ENCODE data around the gene NTRK3.
"Not testable (repeated sequence)": the region's sequence is repeated elsewhere in the genome, so short reads cannot be mapped to it uniquely, and the experiment has no call there.

The NTRK3 gene

DNA sequence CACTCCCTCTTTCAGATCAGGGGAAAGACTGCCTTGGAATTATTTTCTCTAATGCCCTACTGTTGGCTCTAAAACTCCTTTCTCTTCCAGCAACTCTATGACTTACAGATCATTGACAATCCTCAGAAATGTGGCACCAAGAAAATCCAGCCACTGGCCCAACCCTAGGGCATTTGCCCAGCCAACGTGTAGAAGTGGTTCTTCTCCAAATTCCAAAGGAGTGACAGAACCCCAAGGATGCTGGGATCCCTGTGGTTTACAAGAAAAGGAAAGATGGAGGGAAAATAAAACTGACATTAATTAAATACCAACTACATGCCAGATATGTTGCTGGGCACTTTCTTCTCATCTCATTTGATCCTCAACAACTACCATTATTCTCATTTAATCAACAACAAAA lies 216.0 kb downstream of the NTRK3 start:
- Histone ChIP-seq H3K36me3 (ENCODE audit: insufficient read depth, low read length) (no peaks in the 10 kb centered on the region), H3K4me2 (ENCODE audit: low read length) (no peak overlapping the region), H3K9ac (ENCODE audit: low read depth, low read length) (no peak overlapping the region), H3K4me1 (ENCODE audit: control insufficient read depth, insufficient read depth, low read length) (no peaks in the 10 kb centered on the region), H3K27me3 (ENCODE audit: control insufficient read depth, insufficient read depth, low read length) (no peaks in the 10 kb centered on the region), H3K9me3 (replicated peaks; ENCODE audit: low read length) (no peaks in the 10 kb centered on the region), H3K4me3 (ENCODE audit: low read length) (no peak overlapping the region)

- Histone ChIP-seq H3K4me3 (ENCODE audit: low read length) (no peak overlapping the region), H3K9me3 (replicated peaks; ENCODE audit: low read length) (no peaks in the 10 kb centered on the region)
Observed at GRCh38 chr15:88038261-88038660, 218.3 kb downstream of the NTRK3 start.

DNA sequence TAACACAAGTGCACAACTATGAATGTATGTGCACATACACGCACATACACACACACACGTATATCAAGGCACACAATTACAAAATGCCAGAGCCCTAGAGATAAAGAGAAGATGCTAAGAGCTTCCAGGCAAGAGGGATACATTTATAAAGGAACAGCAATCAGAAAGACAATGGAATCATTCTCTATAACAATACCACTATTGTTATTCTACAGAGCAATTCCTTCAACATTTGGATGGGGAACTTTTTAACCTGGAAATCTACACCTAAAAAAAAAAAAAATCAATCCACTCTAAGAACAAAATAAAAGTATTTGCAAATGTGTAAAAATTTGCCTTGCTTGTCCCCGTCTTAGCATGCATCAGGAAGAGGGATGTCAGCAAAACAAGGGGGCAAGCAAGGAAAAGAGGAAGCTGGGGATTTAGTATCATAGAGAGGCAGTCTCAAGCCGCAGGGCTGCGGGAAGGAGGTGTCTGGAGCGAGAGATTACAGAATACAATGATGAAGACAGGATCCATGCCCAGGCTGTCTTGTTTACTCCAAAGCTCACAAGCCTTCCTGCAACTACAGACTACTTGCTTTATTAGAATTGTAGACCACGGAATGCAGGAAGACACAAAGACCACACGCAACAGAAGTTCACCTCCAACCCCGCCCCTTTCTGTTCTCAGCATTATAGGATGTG lies 220.2 kb downstream of the NTRK3 start:
- Histone ChIP-seq H3K27me3 (ENCODE audit: control insufficient read depth, insufficient read depth, low read length) (no peaks in the 10 kb centered on the region), H3K9me3 (replicated peaks; ENCODE audit: low read length) (no peaks in the 10 kb centered on the region), H3K4me3 (ENCODE audit: low read length) (no peak overlapping the region), H3K36me3 (ENCODE audit: insufficient read depth, low read length) (no peaks in the 10 kb centered on the region), H3K4me2 (ENCODE audit: low read length) (no peak overlapping the region), H3K9ac (ENCODE audit: low read depth, low read length) (no peak overlapping the region), H3K4me1 (ENCODE audit: control insufficient read depth, insufficient read depth, low read length) (no peaks in the 10 kb centered on the region)

More at GRCh38 chr15:88038261-88038660, 218.3 kb downstream of the NTRK3 start:
- Histone ChIP-seq H3K4me2 (ENCODE audit: low read length) (no peak overlapping the region), H3K36me3 (ENCODE audit: insufficient read depth, low read length) (no peaks in the 10 kb centered on the region), H3K4me1 (ENCODE audit: control insufficient read depth, insufficient read depth, low read length) (no peaks in the 10 kb centered on the region), H3K9ac (ENCODE audit: low read depth, low read length) (no peak overlapping the region), H3K27me3 (ENCODE audit: control insufficient read depth, insufficient read depth, low read length) (no peaks in the 10 kb centered on the region)

DNA sequence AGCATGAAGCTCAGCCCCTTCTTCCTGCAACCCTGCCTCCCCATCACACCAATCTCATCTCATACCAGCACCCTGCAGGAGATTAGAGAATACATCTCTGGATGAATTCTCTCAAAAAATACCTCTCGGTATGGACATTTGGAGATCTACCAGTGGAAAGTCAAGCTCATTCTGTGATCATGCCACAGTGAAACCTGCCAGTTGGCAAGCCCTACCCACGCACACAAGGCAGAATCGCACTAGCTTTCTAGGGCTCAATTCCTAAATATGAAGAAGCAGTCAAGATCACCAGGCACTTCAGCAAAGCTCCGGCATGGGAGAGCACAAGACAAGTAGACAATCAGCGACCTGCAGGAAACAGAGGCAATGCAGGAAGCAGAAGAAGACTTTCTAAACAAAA lies 221.2 kb downstream of the NTRK3 start:
- H3K4me3 ChIP-seq (ENCODE audit: low read length) = no peak overlapping the region
- H3K9ac ChIP-seq (ENCODE audit: low read depth, low read length) = no peak overlapping the region
- no peaks in the 10 kb centered on the region for H3K4me1 ChIP-seq (ENCODE audit: control insufficient read depth, insufficient read depth, low read length)
- H3K4me2 ChIP-seq (ENCODE audit: low read length) = no peak overlapping the region
- H3K36me3 ChIP-seq (ENCODE audit: insufficient read depth, low read length) = no peaks in the 10 kb centered on the region
- H3K9me3 ChIP-seq (replicated peaks; ENCODE audit: low read length) = no peaks in the 10 kb centered on the region
- no peaks in the 10 kb centered on the region for H3K27me3 ChIP-seq (ENCODE audit: control insufficient read depth, insufficient read depth, low read length)

DNA sequence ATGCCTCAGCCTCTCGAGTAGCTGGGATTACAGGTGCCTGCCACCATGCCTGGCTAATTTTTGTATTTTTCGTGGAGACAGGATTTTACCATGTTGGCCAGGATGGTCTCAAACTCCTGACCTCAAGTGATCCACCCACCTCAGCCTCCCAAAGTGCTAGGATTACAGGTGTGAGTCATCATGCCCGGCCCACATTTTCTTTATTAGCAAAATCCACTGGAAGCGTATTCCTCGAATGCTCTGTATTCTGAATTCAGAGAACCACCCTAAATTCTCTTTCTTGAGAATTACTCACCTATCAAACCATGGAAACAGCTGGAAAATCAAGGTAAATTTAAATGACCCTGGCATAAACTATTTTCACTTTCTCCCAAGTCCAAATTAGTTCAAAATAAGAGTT lies 223.1 kb downstream of the NTRK3 start:
- not testable (repeated sequence) for H3K4me1 ChIP-seq (ENCODE audit: control insufficient read depth, insufficient read depth, low read length); H3K9ac ChIP-seq (ENCODE audit: low read depth, low read length); H3K4me3 ChIP-seq (ENCODE audit: low read length); H3K9me3 ChIP-seq (replicated peaks; ENCODE audit: low read length); H3K36me3 ChIP-seq (ENCODE audit: insufficient read depth, low read length); H3K27me3 ChIP-seq (ENCODE audit: control insufficient read depth, insufficient read depth, low read length); H3K4me2 ChIP-seq (ENCODE audit: low read length)

GRCh38 chr15:88032787-88033186 lies 223.8 kb downstream of the NTRK3 start:
- Histone ChIP-seq H3K4me3 (ENCODE audit: low read length) (no peak overlapping the region), H3K36me3 (ENCODE audit: insufficient read depth, low read length) (no peaks in the 10 kb centered on the region), H3K4me1 (ENCODE audit: control insufficient read depth, insufficient read depth, low read length) (no peaks in the 10 kb centered on the region), H3K9me3 (replicated peaks; ENCODE audit: low read length) (no peaks in the 10 kb centered on the region), H3K9ac (ENCODE audit: low read depth, low read length) (no peak overlapping the region), H3K4me2 (ENCODE audit: low read length) (no peak overlapping the region), H3K27me3 (ENCODE audit: control insufficient read depth, insufficient read depth, low read length) (no peaks in the 10 kb centered on the region)

GRCh38 chr15:88031461-88031860 lies 225.1 kb downstream of the NTRK3 start:
- Histone ChIP-seq H3K4me2 (ENCODE audit: low read length) (no peak overlapping the region), H3K9ac (ENCODE audit: low read depth, low read length) (no peak overlapping the region), H3K36me3 (ENCODE audit: insufficient read depth, low read length) (no peaks in the 10 kb centered on the region), H3K4me3 (ENCODE audit: low read length) (no peak overlapping the region), H3K27me3 (ENCODE audit: control insufficient read depth, insufficient read depth, low read length) (no peaks in the 10 kb centered on the region), H3K9me3 (replicated peaks; ENCODE audit: low read length) (no peaks in the 10 kb centered on the region), H3K4me1 (ENCODE audit: control insufficient read depth, insufficient read depth, low read length) (no peaks in the 10 kb centered on the region)

GRCh38 chr15:88029696-88030095 lies 226.8 kb downstream of the NTRK3 start:
- no peaks in the 10 kb centered on the region for H3K27me3 ChIP-seq (ENCODE audit: control insufficient read depth, insufficient read depth, low read length)
- H3K4me3 ChIP-seq (ENCODE audit: low read length) = no peak overlapping the region
- H3K4me1 ChIP-seq (ENCODE audit: control insufficient read depth, insufficient read depth, low read length) = no peaks in the 10 kb centered on the region
- H3K9me3 ChIP-seq (replicated peaks; ENCODE audit: low read length) = no peaks in the 10 kb centered on the region
- H3K36me3 ChIP-seq (ENCODE audit: insufficient read depth, low read length) = no peaks in the 10 kb centered on the region
- no peak overlapping the region for H3K4me2 ChIP-seq (ENCODE audit: low read length)
- H3K9ac ChIP-seq (ENCODE audit: low read depth, low read length) = no peak overlapping the region

- H3K4me2 ChIP-seq (ENCODE audit: low read length) = no peak overlapping the region
- H3K4me1 ChIP-seq (ENCODE audit: control insufficient read depth, insufficient read depth, low read length) = no peaks in the 10 kb centered on the region
- no peaks in the 10 kb centered on the region for H3K9me3 ChIP-seq (replicated peaks; ENCODE audit: low read length)
- H3K36me3 ChIP-seq (ENCODE audit: insufficient read depth, low read length) = no peaks in the 10 kb centered on the region
- no peaks in the 10 kb centered on the region for H3K27me3 ChIP-seq (ENCODE audit: control insufficient read depth, insufficient read depth, low read length)
- H3K9ac ChIP-seq (ENCODE audit: low read depth, low read length) = no peak overlapping the region
- H3K4me3 ChIP-seq (ENCODE audit: low read length) = no peak overlapping the region
Observed at GRCh38 chr15:88028024-88028423, 228.5 kb downstream of the NTRK3 start.

GRCh38 chr15:88023914-88024313 lies 232.6 kb downstream of the NTRK3 start:
- H3K4me1 ChIP-seq (ENCODE audit: control insufficient read depth, insufficient read depth, low read length) = no peaks in the 10 kb centered on the region
- no peaks in the 10 kb centered on the region for H3K36me3 ChIP-seq (ENCODE audit: insufficient read depth, low read length)
- no peak overlapping the region for H3K4me2 ChIP-seq (ENCODE audit: low read length)
- no peaks in the 10 kb centered on the region for H3K9me3 ChIP-seq (replicated peaks; ENCODE audit: low read length)
- no peak overlapping the region for H3K4me3 ChIP-seq (ENCODE audit: low read length)
- H3K9ac ChIP-seq (ENCODE audit: low read depth, low read length) = no peak overlapping the region
- H3K27me3 ChIP-seq (ENCODE audit: control insufficient read depth, insufficient read depth, low read length) = no peaks in the 10 kb centered on the region

DNA sequence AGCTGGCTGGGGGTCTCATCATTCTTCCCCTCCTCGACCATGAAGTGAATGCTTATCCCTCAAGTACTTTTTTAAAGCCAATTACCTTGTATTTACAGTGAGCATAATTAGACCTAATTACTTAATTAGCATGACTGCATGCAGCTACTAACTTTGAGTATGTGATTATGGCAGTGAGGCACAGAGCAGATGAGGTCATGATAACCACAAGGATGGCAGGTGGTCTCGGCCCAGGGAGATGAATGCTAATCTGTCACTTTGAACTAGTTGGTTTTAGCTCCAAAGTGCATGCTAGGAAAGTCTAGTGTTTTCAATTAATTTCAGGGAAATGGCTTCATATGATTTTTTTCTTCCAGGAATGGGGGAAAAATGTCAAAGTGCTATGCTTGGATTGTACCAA lies 233.8 kb downstream of the NTRK3 start:
- H3K4me1 ChIP-seq (ENCODE audit: control insufficient read depth, insufficient read depth, low read length) = no peaks in the 10 kb centered on the region
- no peak overlapping the region for H3K4me3 ChIP-seq (ENCODE audit: low read length)
- H3K4me2 ChIP-seq (ENCODE audit: low read length) = no peak overlapping the region
- H3K9ac ChIP-seq (ENCODE audit: low read depth, low read length) = no peak overlapping the region
- no peaks in the 10 kb centered on the region for H3K36me3 ChIP-seq (ENCODE audit: insufficient read depth, low read length)
- H3K9me3 ChIP-seq (replicated peaks; ENCODE audit: low read length) = no peaks in the 10 kb centered on the region
- no peaks in the 10 kb centered on the region for H3K27me3 ChIP-seq (ENCODE audit: control insufficient read depth, insufficient read depth, low read length)

GRCh38 chr15:88021601-88022000 lies 234.9 kb downstream of the NTRK3 start:
- no peaks in the 10 kb centered on the region for H3K27me3 ChIP-seq (ENCODE audit: control insufficient read depth, insufficient read depth, low read length)
- H3K9me3 ChIP-seq (replicated peaks; ENCODE audit: low read length) = no peaks in the 10 kb centered on the region
- no peaks in the 10 kb centered on the region for H3K36me3 ChIP-seq (ENCODE audit: insufficient read depth, low read length)
- H3K9ac ChIP-seq (ENCODE audit: low read depth, low read length) = no peak overlapping the region
- no peak overlapping the region for H3K4me3 ChIP-seq (ENCODE audit: low read length)
- no peak overlapping the region for H3K4me2 ChIP-seq (ENCODE audit: low read length)
- no peaks in the 10 kb centered on the region for H3K4me1 ChIP-seq (ENCODE audit: control insufficient read depth, insufficient read depth, low read length)

All from skeletal muscle satellite cell (primary cell).